Anterior cingulate cortex (tissue), 58 donors: ENCODE results near the gene BRD3.

Source experiments
- DNase-seq, 58 donors: peaks; one replicate each; lab custom pipeline; 2025; lab: John Stamatoyannopoulos, UW

BRD3 gene

DNA sequence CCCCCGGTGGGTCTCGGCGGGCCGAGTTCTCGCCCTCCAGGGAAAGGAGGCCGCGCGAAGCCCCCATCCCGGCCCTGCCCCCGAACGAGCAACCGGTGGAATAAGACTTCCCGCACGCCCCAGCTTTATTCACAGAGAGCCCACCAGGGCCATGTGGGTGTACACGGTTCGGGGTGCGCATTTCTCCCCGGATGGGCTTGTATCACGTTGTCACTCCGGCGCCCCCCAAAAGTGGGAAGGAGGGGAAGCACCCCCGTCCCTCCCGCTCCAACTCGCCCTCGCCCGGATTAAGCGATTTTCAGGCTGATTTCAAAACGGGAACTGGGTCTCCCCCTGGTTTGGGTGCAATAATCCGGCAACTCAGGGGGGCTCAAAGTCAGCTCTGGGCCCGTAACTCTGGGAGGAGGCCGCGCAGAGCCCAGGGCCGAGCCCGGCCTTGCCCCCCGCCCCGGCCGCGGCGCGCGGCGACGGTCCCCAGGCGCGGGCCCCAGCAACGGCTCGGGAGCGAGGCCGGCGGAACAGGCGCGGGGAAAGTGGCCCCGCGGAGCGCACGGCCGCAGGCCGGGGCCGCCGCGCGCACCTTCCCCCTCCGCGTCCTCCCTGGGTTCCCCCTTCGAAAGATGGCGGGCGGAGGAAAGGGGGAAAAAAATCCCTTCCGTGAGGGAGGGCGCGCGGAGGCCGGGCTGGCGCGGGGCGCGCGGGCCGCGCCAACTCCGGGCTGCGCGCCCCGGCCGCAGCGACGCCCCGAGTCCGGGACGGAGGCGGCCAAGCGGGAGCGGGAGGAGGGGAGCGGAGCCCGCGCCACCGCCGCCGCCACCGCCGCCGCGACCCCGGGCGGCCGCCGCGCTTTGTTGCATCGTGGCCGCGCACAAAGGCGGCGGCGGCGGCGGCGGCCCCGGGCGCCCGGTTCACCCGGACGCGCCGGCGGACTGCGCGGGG lies 644 bp downstream of the BRD3 start:
- DNase-seq = peak in 2 of 58 donors; percentile 25 to 53

DNA sequence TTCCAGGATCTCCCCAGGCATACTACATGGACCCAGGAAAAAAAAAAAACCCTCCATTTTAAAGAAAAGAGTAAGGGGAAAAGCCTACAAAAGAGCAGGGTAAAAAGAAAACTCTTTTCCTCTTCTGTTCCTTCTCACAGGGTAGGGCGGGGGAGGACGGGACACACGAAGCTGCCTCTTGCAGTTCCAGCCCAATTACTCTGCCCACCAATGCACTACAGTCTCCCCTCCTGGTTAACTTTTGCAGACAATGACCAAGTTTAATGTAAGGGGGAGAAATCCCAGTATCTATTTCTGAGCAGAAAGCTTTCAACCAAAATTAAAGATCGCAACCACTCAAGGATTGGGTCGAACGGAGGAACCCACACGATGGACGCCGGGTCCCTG lies 1.3 kb downstream of the BRD3 start:
- no peak for DNase-seq

DNA sequence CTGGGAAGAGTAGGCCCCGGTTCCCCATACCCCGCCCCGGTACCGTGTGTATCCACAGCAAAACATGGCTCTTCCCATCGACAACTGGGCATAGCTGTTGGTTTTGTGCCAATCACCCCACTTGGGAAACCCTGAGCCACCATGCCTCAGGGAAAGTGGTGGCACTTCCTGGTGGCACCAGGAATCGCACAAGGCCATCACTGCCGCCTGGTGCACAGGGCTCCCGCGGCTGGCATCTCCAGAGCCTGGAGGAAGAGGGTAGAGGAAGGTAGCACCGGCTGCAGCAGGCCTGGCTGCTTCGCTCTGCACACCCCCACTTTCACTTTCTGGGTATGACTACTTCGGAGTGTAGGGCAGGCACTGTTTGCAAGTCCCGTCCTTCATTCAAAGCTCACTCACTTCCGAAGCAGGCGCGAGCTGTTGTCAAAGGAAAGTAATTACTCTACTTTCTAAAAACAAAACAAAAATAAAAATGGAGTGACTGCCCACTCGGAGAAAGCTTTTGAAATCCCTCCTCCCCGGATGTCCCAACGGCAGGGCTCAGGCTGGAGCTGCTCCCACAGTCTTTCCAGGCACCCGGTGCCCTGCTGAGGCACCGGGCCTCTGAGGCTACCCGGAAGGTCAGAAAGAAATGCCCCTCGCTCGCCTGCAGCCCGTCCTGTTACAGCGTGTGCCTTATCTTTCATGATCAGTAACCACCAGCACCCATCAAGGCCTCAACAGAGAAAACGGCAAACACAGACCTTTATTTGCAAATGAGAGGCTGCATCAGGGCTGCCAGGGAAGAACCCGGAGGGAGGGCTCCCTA lies 2.0 kb downstream of the BRD3 start:
- peak in 6 of 58 donors; percentile 19 to 27 (median 24) for DNase-seq

DNA sequence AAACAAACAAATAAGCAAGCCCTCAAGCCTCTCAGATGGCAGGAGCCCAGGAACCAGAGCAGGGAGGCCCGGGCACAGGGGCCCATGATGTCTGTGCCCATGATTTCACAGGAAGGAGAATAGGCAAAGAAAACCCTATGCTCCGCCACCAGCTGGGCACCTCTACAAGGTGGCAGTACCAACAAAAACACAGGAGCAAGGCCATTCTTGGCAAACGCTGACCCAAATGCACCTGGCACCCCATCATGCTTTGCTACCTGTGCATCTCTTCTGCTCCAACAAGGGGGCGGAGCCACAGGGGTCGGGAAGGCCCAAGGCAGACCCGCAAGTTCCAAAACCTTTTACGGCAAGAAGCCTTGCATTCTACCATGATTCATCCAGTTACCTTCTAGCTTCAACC lies 3.1 kb downstream of the BRD3 start:
- no peak for DNase-seq

DNA sequence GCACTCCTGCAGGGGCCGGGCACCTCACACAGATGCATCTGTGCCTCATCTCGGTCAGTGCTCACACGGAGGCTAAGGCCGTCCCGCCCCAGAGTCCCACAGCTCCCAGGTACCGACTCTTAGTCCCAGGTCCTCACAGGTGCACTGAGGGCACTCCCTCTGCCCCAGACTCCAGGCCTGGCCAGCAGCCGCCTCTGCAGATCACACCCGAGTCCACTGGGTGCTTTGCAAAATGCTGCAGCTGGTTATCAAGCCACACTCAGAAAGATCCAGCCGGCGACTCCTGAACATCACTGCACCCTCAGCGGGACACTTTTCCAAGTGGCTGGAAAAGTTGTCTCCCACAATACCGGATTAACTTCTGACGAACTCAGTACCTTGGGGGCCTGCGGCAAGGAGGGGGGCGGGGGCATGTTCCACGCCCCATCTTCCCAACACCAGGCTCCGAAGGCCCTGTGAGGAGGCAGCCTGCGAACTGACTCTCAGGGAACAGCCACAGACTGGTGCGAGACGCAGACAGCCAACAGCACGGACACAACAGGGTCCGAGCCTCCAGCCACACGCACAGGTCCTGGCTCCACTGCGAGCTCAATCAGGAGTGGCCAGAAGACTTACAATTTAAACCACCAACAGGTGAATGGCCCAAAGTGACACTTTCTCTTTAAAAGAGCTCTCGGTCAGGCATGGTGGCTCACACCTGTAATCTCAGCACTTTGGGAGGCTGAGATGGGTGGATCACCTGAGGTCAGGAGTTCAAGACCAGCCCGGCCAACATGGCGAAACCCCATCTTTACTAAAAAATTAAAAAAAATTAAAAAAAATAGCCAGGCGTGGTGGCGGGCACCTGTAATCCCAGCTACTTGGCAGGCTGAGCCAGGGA lies 4.0 kb downstream of the BRD3 start:
- DNase-seq = no peak

DNA sequence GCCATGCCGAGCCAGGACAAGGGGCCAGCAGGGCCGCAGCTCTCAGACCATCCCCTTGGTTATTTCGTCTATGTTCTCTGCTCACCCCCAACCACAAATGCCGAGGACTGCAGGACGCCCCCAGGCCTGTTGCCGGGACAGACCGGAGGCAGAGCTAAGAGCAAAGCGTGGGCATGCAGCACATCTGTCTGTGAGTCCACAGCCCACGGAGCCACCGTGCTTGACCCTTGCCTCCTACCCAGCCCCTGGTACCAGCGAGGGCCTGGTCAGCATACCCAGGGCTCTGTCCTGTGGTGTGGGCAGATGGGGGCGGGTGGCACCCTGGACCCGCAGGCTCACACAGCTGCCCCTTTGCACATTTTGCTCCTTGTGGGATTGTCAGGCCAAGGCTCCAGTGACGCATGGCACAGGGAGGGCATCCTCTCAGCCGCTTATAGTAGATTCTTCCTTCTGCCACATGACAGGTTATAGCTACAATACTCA lies 4.7 kb downstream of the BRD3 start:
- no peak for DNase-seq

DNA sequence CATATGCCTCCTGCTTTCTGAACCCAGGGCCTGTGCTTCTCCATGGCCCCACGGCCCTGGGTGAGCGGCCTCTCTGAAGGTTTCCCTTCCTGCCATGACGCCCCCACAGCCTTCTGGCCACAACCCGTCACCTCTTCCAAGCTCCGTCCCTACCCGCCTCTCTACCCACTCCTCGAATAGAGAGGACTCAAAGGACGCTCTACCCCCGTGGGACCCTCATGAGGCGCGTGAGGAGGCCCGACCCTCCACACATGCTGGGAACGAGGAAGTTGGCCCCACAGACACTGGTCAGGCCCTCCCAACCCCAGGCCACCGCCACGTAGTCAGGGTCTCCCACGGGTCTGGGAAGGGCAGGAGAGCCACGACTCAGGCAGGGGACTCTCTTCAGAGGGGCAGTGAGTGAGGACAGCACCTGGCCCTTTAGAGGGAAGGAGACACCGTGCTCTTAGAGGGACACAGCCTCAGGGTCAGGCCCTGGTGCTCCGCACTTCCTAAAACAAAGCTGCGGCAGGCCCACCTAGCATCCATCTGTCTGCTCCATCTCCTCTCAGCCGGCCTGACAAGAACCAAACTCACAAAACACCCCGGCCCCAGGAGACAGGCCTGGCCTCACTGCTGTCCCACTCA lies 5.3 kb downstream of the BRD3 start:
- no peak for DNase-seq

DNA sequence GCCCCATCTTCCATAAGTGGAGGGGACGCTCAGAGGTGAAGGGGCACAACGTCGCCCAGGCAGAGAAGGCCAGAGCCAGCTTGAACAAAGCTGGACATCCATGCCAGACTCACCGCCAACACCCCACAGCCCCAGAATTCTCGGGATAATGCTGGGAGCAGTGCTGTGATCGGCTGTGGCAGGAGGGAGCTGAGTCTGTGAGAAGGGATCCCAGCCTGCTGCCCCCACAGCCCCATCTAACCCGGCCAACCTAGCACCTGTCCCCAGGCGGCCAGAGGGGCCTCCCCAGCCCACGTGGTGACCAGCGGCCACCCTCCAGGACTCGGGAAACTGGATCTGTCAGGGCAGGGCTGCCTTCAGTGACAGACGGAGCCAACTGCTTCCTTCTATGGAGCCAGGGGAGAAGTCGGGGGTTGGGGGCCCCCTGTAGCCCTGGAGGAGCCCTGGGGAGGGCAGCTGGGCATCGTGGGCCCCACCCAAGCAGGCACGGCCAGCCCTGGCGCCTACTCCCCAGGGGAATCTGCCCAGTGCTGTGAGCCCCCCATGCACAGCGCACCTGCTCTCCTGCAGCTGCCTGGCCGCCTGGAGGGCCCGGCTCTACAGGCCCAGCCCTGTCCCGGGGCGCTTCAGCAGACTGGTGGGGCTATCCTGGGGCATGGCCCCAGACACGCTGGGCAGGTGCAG lies 6.0 kb downstream of the BRD3 start:
- DNase-seq = no peak

DNA sequence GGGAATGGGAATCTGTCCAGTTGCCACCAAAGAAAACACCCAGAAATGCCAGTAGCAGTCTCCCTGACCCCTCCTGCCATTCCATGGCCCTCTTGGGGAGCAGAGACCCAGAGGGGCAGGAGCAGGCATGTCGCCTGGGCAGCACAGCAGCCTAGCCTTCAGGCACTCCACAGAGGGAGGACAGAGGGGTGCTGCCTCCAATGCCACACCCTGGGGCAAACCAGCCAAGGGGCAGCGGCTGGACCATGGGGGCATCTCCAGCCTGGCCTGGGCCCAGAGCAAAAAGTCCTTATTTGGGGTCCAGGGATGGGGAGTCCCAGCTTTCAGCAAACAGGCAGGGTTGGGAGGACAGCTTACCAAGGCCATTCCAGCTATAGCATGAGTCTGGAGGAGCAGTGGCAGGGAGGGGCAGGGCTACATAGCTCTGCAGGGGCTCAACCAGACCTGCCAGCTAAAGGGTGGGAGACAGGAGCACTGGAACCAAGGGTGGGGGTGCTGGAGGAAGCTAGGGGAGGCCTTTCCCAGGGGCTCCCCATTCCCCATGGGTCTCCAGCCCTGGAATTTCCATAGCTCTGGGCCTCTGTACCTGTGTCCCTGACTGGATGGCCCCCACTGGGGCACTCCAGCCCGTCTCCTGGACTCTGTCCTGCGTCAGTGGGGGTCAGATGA lies 6.7 kb downstream of the BRD3 start:
- DNase-seq = no peak

DNA sequence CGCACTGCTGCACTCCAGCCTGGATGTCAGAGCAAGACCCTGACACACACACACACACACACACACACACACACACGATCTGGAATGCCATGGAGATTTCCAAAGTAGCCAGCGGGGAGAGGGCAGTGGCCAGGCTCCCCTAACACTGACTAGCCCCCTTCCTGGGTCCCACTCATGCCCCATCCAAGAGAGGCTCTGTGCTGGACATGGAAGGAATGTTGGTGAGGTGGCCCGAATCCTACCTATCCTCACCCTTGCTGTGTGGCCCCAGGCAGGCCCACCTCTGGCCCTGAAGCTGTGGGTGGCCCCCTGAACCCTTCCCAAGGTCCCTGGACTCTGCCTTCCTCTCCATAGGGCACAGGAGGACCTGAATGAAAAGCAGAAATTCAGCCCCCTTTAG lies 7.3 kb downstream of the BRD3 start:
- no peak for DNase-seq

DNA sequence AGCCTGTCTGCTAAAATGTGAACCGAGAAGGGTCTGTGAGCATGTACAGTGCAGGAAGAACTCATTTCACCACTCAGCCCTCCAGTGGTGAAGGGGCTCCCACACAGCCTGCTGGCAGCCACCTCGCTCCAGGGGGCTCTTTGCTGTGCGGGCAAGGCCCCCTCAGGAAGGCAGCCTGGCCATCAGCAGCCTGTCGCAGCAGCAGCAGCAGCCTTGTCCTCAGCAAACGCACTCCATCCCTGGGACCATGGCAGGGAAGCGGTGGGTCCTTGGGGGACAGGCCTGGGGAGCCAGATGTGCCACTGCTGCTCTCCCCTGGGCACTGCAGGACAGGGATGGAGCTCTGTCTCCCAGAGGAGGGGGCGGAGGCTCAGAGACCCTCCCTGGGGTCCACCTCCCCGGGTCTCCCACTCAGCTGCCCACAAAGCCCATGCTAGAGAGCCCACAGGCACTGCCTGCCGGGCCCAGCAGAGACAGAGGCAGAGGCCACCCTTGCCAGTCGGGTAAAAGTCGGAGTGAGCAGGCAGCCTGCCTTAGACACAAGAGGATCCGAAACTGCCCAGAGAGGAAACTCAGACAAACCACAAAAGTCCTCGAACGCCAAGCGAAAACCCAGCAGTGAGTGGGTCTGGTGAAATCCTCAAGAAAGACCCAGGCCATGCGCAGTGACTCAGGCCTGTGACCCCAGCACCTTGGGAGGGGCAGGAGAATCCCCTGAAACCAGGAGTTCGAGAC lies 8.0 kb downstream of the BRD3 start:
- peak in 9 of 58 donors; percentile 15 to 41 (median 26) for DNase-seq

DNA sequence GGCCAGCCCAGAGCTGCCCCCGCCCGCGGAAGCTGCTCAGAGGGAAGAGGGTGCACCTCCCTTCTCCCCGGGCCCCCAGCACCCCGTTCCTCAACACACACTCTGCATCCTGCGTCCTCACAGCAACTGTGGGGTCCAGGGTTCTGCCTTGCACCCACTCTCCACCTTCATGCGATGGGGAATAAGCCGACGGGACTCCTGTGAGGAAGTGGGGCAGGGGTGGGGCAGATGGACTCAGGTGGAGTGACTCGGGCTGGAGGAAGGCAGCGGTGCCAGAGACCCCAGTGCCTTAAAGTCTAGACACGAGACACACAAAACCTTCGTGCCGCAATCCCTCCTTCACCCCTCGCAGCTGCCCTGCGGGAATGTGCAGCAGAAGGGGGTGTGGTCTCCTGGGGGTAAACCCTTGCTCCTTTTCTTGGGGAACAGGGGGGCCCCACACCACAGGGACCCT lies 8.6 kb downstream of the BRD3 start:
- no peak for DNase-seq

DNA sequence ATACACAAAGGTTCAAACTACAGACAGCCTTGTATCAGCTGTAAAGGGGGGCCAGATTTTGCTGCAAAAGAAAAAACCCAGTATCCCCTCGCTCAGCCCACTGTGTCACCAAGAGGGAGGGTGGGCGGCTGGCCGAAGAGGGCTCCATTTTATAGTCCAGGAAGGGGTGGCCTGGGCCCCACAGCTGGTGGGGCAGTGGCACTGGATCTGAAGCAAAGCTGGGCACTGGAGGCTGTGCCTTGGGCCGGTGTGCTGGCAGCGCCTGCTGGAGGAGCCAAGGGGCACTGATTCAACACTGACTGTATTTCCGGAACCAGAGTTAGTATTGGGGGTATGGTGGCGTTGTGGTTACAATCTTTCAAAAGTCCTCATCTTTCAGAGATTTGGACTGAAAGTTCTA lies 9.1 kb downstream of the BRD3 start:
- DNase-seq = no peak

DNA sequence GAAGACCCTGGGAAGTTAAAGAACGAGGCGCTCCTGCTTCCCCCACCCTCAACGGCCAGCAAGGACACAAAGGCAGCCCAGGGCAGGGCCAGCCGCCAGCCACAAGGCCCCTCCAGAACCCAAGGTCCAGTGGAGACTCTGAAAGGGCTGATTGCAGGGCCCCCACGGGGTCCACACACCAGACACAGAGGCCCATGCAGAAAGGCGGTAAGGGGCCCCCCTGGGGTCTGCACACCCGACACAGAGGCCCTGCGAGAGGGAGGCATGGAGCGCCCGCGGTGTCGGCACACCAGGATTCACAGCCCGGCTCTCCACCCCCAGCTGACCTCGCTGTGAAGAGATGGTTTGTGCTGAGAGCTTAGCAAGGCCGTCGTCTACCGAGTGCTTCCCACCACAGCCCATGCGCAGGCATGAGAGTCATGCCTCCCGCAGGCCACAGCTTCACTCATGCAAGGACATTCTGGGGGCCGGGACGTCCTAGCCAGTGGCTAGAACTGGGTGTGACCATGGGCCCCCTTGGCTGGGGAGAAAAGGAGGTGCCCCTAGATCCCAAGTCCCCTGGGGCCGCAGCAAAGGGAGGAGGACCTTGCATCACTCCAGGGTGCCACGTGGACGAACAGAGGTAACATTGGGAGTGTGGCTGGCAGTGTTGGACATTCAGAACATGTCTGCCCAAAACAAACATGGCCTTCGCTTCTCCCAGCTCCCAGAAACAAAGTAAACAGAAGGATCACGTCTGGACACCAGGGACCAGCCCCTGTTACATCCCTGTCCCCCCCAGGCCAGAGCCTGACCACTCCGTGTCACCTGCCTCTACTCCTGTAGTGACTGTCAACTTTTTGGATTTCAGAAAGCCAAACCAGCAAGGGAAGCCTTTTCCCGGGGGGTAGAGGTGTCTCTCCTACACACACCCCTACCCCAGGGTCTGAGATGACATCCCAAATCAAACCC lies 9.8 kb downstream of the BRD3 start:
- no peak for DNase-seq

DNA sequence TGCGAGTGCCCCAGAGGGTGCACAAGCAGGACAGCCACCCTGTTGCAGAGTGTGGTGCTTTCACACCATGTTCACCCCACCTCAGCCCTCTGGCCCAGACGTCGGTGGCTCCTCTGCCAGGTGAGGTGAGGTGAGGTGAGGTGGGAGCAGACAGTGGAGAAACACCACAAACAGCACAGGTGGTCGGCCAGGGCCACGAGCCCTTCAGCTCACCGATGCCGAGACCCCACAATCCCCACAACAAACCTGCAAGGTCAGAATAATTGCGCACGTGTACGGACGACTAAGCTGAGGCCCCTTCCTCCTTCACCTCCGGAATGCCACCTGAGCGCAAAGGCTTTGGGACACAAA lies 10.5 kb downstream of the BRD3 start:
- DNase-seq = no peak

DNA sequence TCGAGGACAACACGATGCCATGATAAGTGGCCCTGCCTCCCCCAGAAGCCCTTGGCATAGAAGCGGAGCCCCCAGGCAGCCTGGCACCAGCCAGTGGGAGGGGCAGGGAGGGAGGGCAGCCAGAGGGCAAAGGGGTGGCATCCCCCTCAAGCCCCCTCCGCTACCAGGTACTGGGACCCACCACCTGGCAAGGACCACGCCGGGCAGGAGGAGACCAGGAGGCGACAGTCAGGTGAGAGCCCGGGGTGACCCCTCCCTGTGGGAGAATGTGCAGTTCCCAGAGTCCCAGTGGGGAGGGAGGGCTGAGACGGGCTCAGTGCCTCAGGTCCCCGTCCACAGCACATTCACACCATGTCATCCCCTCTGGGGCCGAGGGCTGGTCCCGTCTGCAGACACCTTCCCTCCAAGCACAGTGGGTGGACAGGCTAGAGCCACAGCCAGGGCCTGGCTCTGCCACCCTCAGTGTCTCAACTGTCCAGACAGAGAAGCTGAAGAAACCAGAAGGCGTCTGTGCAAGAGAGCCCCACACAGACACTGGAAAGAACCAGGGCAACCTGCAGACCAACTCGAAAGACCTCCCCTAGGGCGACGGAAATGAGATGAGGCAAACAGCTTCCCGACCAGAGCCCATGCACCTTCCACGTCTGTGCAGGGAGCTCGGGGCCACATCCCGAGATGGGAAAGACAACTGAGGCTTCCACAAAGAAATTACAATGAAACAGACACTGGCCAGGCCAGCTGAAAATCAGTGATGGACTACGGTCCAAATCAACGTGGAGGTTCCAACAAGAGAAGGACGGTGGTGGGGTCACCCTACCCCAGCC lies 11.1 kb downstream of the BRD3 start:
- DNase-seq = no peak
